ENCODE data around the gene TSSK2. TPM values are rescaled to one million over a fixed set of nuclear protein-coding genes. Genes with fewer than 3 reads are reported as not detected.

TSSK2 gene
- total and polyA plus RNA-seq, 2 experiments from 2014 or later: not detected

DNA sequence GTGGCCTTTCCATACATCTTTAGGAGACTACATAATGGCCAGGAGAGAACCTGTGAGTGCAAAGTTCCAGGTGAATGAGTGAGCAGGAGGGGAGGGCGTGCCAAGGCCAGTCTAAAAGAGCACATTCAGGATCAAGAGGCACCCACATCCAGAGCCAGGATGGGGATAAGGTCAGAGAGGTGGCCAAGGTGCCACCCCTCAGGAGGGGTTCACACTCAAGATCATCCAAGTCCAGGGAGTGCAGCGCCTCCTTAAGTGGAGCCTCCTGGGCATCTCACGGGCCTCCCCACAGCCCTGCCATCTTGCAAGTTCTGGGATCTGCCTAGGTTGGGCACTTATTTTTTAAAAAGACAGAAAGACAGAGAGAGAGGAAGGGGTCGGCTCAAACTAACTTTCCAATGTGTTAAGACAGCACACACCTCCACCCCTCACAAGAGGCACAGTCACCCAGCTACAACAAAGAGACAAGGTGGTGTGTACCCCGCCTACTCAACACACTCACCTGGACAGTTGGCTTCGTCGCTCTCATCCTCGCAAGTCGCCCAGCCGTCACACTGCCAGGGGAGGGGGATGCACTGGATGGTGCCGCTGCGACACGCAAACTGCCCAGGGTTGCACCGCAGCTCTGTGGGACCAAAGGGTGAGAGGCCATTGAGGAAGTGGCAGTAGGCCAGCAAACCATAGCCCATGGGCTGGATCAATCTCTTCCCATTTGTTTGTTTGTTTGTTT lies 42.1 kb upstream of the TSSK2 start:
- DNase-seq (ENCODE audit: low spot score) (no peak), ATAC-seq (no peak)

More for the DNA sequence above, 42.1 kb upstream of the TSSK2 start:
- no peaks in the 10 kb centered on the region for H3K27me3 ChIP-seq (ENCODE audit: insufficient read depth)
- H3K79me2 ChIP-seq (replicated peaks; ENCODE audit: insufficient read depth): peaks cover 43% of the 10 kb centered on the region
- Mint-ChIP-seq H3K4me3 (no peak overlapping the region), H3K27me3 (ENCODE audit: insufficient read depth, low read depth, poor library complexity) (peaks cover 6% of the 10 kb centered on the region), H3K9me3 (peaks cover 5% of the 10 kb centered on the region; the same call in 2 of the 3 replicates), H3K27ac (no peak overlapping the region), H3K4me1 (peaks cover 6% of the 10 kb centered on the region), H3K36me3 (ENCODE audit: low read depth) (peaks cover 22% of the 10 kb centered on the region)
- H3K9me2 ChIP-seq (ENCODE audit: insufficient read depth): no peaks in the 10 kb centered on the region
- no peak overlapping the region for H2AFZ ChIP-seq
- H3F3A ChIP-seq (replicated peaks; ENCODE audit: low read depth): no peaks in the 10 kb centered on the region
- no peaks in the 10 kb centered on the region for H3K36me3 ChIP-seq (ENCODE audit: insufficient read depth)
- H3K4me1 ChIP-seq (ENCODE audit: insufficient read depth): peaks cover 5% of the 10 kb centered on the region; the same call in 1 of the 2 replicates
- H3K27ac ChIP-seq (ENCODE audit: low read depth): no peak overlapping the region
- peaks cover 20% of the 10 kb centered on the region for H4K20me1 ChIP-seq (replicated peaks; ENCODE audit: insufficient read depth)
- H3K4me3 ChIP-seq: no peak overlapping the region
- H3K4me2 ChIP-seq: no peak overlapping the region
- TF ChIP-seq, protein P1, sequence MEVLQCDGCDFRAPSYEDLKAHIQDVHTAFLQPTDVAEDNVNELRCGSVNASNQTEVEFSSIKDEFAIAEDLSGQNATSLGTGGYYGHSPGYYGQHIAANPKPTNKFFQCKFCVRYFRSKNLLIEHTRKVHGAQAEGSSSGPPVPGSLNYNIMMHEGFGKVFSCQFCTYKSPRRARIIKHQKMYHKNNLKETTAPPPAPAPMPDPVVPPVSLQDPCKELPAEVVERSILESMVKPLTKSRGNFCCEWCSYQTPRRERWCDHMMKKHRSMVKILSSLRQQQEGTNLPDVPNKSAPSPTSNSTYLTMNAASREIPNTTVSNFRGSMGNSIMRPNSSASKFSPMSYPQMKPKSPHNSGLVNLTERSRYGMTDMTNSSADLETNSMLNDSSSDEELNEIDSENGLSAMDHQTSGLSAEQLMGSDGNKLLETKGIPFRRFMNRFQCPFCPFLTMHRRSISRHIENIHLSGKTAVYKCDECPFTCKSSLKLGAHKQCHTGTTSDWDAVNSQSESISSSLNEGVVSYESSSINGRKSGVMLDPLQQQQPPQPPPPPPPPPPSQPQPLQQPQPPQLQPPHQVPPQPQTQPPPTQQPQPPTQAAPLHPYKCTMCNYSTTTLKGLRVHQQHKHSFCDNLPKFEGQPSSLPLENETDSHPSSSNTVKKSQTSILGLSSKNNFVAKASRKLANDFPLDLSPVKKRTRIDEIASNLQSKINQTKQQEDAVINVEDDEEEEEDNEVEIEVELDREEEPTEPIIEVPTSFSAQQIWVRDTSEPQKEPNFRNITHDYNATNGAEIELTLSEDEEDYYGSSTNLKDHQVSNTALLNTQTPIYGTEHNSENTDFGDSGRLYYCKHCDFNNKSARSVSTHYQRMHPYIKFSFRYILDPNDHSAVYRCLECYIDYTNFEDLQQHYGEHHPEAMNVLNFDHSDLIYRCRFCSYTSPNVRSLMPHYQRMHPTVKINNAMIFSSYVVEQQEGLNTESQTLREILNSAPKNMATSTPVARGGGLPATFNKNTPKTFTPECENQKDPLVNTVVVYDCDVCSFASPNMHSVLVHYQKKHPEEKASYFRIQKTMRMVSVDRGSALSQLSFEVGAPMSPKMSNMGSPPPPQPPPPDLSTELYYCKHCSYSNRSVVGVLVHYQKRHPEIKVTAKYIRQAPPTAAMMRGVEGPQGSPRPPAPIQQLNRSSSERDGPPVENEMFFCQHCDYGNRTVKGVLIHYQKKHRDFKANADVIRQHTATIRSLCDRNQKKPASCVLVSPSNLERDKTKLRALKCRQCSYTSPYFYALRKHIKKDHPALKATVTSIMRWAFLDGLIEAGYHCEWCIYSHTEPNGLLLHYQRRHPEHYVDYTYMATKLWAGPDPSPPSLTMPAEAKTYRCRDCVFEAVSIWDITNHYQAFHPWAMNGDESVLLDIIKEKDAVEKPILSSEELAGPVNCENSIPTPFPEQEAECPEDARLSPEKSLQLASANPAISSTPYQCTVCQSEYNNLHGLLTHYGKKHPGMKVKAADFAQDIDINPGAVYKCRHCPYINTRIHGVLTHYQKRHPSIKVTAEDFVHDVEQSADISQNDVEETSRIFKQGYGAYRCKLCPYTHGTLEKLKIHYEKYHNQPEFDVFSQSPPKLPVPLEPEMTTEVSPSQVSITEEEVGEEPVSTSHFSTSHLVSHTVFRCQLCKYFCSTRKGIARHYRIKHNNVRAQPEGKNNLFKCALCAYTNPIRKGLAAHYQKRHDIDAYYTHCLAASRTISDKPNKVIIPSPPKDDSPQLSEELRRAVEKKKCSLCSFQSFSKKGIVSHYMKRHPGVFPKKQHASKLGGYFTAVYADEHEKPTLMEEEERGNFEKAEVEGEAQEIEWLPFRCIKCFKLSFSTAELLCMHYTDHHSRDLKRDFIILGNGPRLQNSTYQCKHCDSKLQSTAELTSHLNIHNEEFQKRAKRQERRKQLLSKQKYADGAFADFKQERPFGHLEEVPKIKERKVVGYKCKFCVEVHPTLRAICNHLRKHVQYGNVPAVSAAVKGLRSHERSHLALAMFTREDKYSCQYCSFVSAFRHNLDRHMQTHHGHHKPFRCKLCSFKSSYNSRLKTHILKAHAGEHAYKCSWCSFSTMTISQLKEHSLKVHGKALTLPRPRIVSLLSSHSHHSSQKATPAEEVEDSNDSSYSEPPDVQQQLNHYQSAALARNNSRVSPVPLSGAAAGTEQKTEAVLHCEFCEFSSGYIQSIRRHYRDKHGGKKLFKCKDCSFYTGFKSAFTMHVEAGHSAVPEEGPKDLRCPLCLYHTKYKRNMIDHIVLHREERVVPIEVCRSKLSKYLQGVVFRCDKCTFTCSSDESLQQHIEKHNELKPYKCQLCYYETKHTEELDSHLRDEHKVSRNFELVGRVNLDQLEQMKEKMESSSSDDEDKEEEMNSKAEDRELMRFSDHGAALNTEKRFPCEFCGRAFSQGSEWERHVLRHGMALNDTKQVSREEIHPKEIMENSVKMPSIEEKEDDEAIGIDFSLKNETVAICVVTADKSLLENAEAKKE (CRISPR knock-in tag; IDR thresholded peaks at IDR 0.05): no peak
- TF ChIP-seq CREB1 (CRISPR knock-in tag; IDR thresholded peaks at IDR 0.05; ENCODE audit: low read depth) (no peak), EZH2 (IDR thresholded peaks at IDR 0.05; ENCODE audit: low read depth, unreplicated experiment) (no peak), ZNF331 (CRISPR knock-in tag; IDR thresholded peaks at IDR 0.05; ENCODE audit: low read depth) (no peak), NANOG (IDR thresholded peaks at IDR 0.05; ENCODE audit: borderline replicate concordance) (no peak), POLR2AphosphoS5 (IDR thresholded peaks at IDR 0.05; ENCODE audit: low read depth) (no peak), STAT1 (IDR thresholded peaks at IDR 0.05; ENCODE audit: unreplicated experiment) (no peak)
- TF ChIP-seq, protein P2, sequence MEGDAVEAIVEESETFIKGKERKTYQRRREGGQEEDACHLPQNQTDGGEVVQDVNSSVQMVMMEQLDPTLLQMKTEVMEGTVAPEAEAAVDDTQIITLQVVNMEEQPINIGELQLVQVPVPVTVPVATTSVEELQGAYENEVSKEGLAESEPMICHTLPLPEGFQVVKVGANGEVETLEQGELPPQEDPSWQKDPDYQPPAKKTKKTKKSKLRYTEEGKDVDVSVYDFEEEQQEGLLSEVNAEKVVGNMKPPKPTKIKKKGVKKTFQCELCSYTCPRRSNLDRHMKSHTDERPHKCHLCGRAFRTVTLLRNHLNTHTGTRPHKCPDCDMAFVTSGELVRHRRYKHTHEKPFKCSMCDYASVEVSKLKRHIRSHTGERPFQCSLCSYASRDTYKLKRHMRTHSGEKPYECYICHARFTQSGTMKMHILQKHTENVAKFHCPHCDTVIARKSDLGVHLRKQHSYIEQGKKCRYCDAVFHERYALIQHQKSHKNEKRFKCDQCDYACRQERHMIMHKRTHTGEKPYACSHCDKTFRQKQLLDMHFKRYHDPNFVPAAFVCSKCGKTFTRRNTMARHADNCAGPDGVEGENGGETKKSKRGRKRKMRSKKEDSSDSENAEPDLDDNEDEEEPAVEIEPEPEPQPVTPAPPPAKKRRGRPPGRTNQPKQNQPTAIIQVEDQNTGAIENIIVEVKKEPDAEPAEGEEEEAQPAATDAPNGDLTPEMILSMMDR (conservative IDR thresholded peaks at IDR 0.05; ENCODE audit: low read depth in 2 of 2): no peak
- TF ChIP-seq, protein P3, sequence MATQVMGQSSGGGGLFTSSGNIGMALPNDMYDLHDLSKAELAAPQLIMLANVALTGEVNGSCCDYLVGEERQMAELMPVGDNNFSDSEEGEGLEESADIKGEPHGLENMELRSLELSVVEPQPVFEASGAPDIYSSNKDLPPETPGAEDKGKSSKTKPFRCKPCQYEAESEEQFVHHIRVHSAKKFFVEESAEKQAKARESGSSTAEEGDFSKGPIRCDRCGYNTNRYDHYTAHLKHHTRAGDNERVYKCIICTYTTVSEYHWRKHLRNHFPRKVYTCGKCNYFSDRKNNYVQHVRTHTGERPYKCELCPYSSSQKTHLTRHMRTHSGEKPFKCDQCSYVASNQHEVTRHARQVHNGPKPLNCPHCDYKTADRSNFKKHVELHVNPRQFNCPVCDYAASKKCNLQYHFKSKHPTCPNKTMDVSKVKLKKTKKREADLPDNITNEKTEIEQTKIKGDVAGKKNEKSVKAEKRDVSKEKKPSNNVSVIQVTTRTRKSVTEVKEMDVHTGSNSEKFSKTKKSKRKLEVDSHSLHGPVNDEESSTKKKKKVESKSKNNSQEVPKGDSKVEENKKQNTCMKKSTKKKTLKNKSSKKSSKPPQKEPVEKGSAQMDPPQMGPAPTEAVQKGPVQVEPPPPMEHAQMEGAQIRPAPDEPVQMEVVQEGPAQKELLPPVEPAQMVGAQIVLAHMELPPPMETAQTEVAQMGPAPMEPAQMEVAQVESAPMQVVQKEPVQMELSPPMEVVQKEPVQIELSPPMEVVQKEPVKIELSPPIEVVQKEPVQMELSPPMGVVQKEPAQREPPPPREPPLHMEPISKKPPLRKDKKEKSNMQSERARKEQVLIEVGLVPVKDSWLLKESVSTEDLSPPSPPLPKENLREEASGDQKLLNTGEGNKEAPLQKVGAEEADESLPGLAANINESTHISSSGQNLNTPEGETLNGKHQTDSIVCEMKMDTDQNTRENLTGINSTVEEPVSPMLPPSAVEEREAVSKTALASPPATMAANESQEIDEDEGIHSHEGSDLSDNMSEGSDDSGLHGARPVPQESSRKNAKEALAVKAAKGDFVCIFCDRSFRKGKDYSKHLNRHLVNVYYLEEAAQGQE (IDR thresholded peaks at IDR 0.05; ENCODE audit: unreplicated experiment): no peak

All from GM23338 (cell line).